GM23338 (cell line): ENCODE results near the gene ANKRD40CL. TPM values are rescaled to one million over a fixed set of nuclear protein-coding genes. Genes with fewer than 3 reads are reported as not detected.

Experiments used
- ATAC-seq: fragments of 200-7000 bp; cut with Tn5 transposase; 3 replicates; pipeline ENCODE4 v1.9.1; 2020
- DNase-seq: peaks from one replicate; pipeline ENCODE4 v3.0.0-alpha.2; 2015; ENCODE audit warnings: low spot score
- H2AFZ ChIP-seq: fragments of 200-600 bp; sonication (generic); 2 replicates; pipeline ENCODE4 v1.8.0; 2016; ENCODE audit warnings: antibody characterized with exemption, mild to moderate bottlenecking, moderate library complexity
- H3F3A ChIP-seq: fragments of 200-600 bp; sonication (generic); replicated peaks from 2 replicates; pipeline ENCODE4 v1.8.0; 2017; ENCODE audit warnings: antibody characterized with exemption, mixed run types, low read depth
- H3K27ac ChIP-seq: fragments of 200-600 bp; sonication (generic); 2 replicates; pipeline ENCODE4 v1.6.1; 2016; ENCODE audit warnings: low read depth
- H3K27me3 ChIP-seq: fragments of 200-600 bp; sonication (generic); 2 replicates; pipeline ENCODE4 v1.8.0; 2016; ENCODE audit warnings: mild to moderate bottlenecking, mixed run types, moderate library complexity; ENCODE audit not compliant: insufficient read depth
- H3K36me3 ChIP-seq: fragments of 200-600 bp; sonication (generic); 2 replicates; pipeline ENCODE4 v1.8.0; 2016; ENCODE audit warnings: mild to moderate bottlenecking; ENCODE audit not compliant: insufficient read depth
- H3K4me1 ChIP-seq: fragments of 200-600 bp; sonication (generic); 2 replicates; pipeline ENCODE4 v1.8.0; 2016; ENCODE audit warnings: mild to moderate bottlenecking, moderate library complexity; ENCODE audit not compliant: insufficient read depth
- H3K4me2 ChIP-seq: fragments of 200-600 bp; sonication (generic); 2 replicates; pipeline ENCODE4 v1.7.1; 2017; ENCODE audit warnings: mixed run types
- H3K4me3 ChIP-seq: fragments of 200-600 bp; sonication (generic); 2 replicates; pipeline ENCODE4 v1.6.1; 2016; ENCODE audit warnings: mixed run types
- H3K79me2 ChIP-seq: fragments of 200-600 bp; sonication (generic); replicated peaks from 2 replicates; pipeline ENCODE4 v1.8.0; 2017; ENCODE audit warnings: mild to moderate bottlenecking; ENCODE audit not compliant: insufficient read depth
- H3K9me2 ChIP-seq: fragments of 200-600 bp; sonication (generic); 2 replicates; pipeline ENCODE4 v1.8.0; 2017; ENCODE audit not compliant: insufficient read depth
- H4K20me1 ChIP-seq: fragments of 200-600 bp; sonication (generic); replicated peaks from 2 replicates; pipeline ENCODE4 v1.8.0; 2017; ENCODE audit warnings: mild to moderate bottlenecking; ENCODE audit not compliant: insufficient read depth
- H3K27ac Mint-ChIP-seq: 2 replicates; pipeline ENCODE4 v1.8.0; 2020; ENCODE audit warnings: inconsistent platforms, mild to moderate bottlenecking, moderate library complexity, mixed read lengths
- H3K27me3 Mint-ChIP-seq: 3 replicates; pipeline ENCODE4 v1.8.0; 2022; ENCODE audit warnings: low read depth, mild to moderate bottlenecking, moderate library complexity, mixed read lengths, inconsistent platforms; ENCODE audit not compliant: insufficient read depth, poor library complexity
- H3K36me3 Mint-ChIP-seq: 3 replicates; pipeline ENCODE4 v1.8.0; 2021; ENCODE audit warnings: low read depth, mild to moderate bottlenecking, inconsistent platforms, moderate library complexity, mixed read lengths
- H3K4me1 Mint-ChIP-seq: 3 replicates; pipeline ENCODE4 v1.8.0; 2020; ENCODE audit warnings: mild to moderate bottlenecking, inconsistent platforms, mixed read lengths
- H3K4me3 Mint-ChIP-seq: 3 replicates; pipeline ENCODE4 v1.8.0; 2021; ENCODE audit warnings: moderate library complexity, mild to moderate bottlenecking, inconsistent platforms, mixed read lengths
- H3K9me3 Mint-ChIP-seq: 3 replicates; pipeline ENCODE4 v1.8.0; 2020; ENCODE audit warnings: moderate library complexity, mild to moderate bottlenecking, inconsistent platforms, mixed read lengths
- CREB1 ChIP-seq: fragments of 250-450 bp; sonication (Bioruptor Pico); IDR thresholded peaks from 2 replicates; pipeline ENCODE4 v1.5.0; 2020; ENCODE audit warnings: low read depth, mild to moderate bottlenecking, moderate library complexity
- CTCF ChIP-seq, 2 experiments: fragments of 200-600 bp in 1 of 2; sonication (generic) in 1 of 2; conservative IDR thresholded peaks; 2 replicates each; pipeline versions ENCODE4 v1.5.1 to v1.6.1; 2016 to 2017; ENCODE audit warnings: antibody characterized with exemption in 2 of 2, low read depth in 2 of 2, mild to moderate bottlenecking in 2 of 2, moderate library complexity in 1 of 2
- EZH2 ChIP-seq: fragments of 200-600 bp; sonication (generic); IDR thresholded peaks from one replicate; pipeline ENCODE4 v1.8.0; 2017; ENCODE audit warnings: antibody characterized with exemption, mild to moderate bottlenecking, low read depth; ENCODE audit not compliant: unreplicated experiment
- EZH2phosphoT487 ChIP-seq: fragments of 200-600 bp; sonication (generic); IDR thresholded peaks from one replicate; pipeline ENCODE4 v1.8.1; 2018; ENCODE audit warnings: antibody characterized with exemption; ENCODE audit not compliant: unreplicated experiment
- JUNB ChIP-seq: IDR thresholded peaks from one replicate; pipeline ENCODE4 v1.6.1; 2016; ENCODE audit warnings: antibody characterized with exemption; ENCODE audit not compliant: unreplicated experiment
- POLR2AphosphoS5 ChIP-seq: IDR thresholded peaks from 2 replicates; pipeline ENCODE4 v1.6.1; 2016; ENCODE audit warnings: antibody characterized with exemption, low read depth
- REST ChIP-seq: IDR thresholded peaks from one replicate; pipeline ENCODE4 v1.6.1; 2018; ENCODE audit warnings: antibody characterized with exemption; ENCODE audit not compliant: unreplicated experiment
- STAT1 ChIP-seq: IDR thresholded peaks from one replicate; pipeline ENCODE4 v1.6.1; 2016; ENCODE audit warnings: antibody characterized with exemption; ENCODE audit not compliant: unreplicated experiment
- ZNF114 ChIP-seq: fragments of 250-450 bp; sonication (Bioruptor Pico); IDR thresholded peaks from 2 replicates; pipeline ENCODE4 v1.5.0; 2020; ENCODE audit warnings: mild to moderate bottlenecking, moderate library complexity
- ZNF331 ChIP-seq: fragments of 250-450 bp; sonication (Bioruptor Pico); IDR thresholded peaks from 2 replicates; pipeline ENCODE4 v1.5.0; 2020; ENCODE audit warnings: low read depth, mild to moderate bottlenecking, moderate library complexity
- ZNF462 ChIP-seq: fragments of 250-450 bp; sonication (Bioruptor Pico); IDR thresholded peaks from 2 replicates; pipeline ENCODE4 v1.5.0; 2020; ENCODE audit warnings: mild to moderate bottlenecking, moderate library complexity
- polyA plus RNA-seq: library from polyadenylated mRNA; unstranded; fragments of >200 nt; fragmentation: Nextera tagmentation; extraction: Ambion mirVana; gene quantifications from 2 replicates; pipeline ENCODE4 v1.2.1, GENCODE V29; 2016
- total RNA-seq: library from RNA; depleted of rRNA; stranded (reverse); fragments of >200 nt; shearing (Covaris generic); gene quantifications from 2 replicates; pipeline ENCODE4 v1.2.3, GENCODE V29; 2014

ANKRD40CL gene
- total and polyA plus RNA-seq, 2 experiments from 2014 or later = not detected

- H4K20me1 ChIP-seq = peaks cover 4% of the 10 kb centered on the region
- H3K4me3 ChIP-seq = no peak overlapping the region
- no peak for TF ChIP-seq CREB1 (CRISPR knock-in tag)
- no peak for TF ChIP-seq ZNF331 (CRISPR knock-in tag)
- no peak for TF ChIP-seq EZH2phosphoT487
- no peak for TF ChIP-seq REST
- no peak for TF ChIP-seq CTCF (conservative IDR thresholded peaks at IDR 0.05; ENCODE audit: low read depth in 2 of 2)
- no peak for TF ChIP-seq EZH2
- TF ChIP-seq STAT1 = no peak
- no peak for TF ChIP-seq ZNF462 (CRISPR knock-in tag)
- TF ChIP-seq ZNF114 (CRISPR knock-in tag) = no peak
- TF ChIP-seq POLR2AphosphoS5 = no peak
- no peak for TF ChIP-seq JUNB
- Mint-ChIP-seq H3K4me1 (no peaks in the 10 kb centered on the region), H3K36me3 (peaks cover 35% of the 10 kb centered on the region), H3K4me3 (no peak overlapping the region), H3K27ac (no peak overlapping the region), H3K9me3 (no peaks in the 10 kb centered on the region), H3K27me3 (peaks cover 4% of the 10 kb centered on the region)
- H3K27me3 ChIP-seq = no peaks in the 10 kb centered on the region
- no peak for DNase-seq
- peaks cover 3% of the 10 kb centered on the region; the same call in 1 of the 2 replicates for H3K79me2 ChIP-seq
- H2AFZ ChIP-seq = no peak overlapping the region
- H3K4me1 ChIP-seq = no peaks in the 10 kb centered on the region
- H3K27ac ChIP-seq = no peak overlapping the region
- no peak overlapping the region for H3K4me2 ChIP-seq
- no peaks in the 10 kb centered on the region for H3K9me2 ChIP-seq
- no peak for ATAC-seq
- peaks cover 32% of the 10 kb centered on the region for H3K36me3 ChIP-seq
- peaks cover 10% of the 10 kb centered on the region; the same call in 1 of the 2 replicates for H3F3A ChIP-seq
Measured at GRCh38 chr17:50754521-50754920, 12.8 kb downstream of the ANKRD40CL start.
